HG03066 (cell line): ENCODE measurements around the gene MTOR.

Experiments used
- ATAC-seq: cut with Tn5 transposase; IDR thresholded peaks from one replicate; pipeline ENCODE4 v1.9.1; 2021; ENCODE audit warnings: low read depth; ENCODE audit not compliant: unreplicated experiment

Gene MTOR

DNA sequence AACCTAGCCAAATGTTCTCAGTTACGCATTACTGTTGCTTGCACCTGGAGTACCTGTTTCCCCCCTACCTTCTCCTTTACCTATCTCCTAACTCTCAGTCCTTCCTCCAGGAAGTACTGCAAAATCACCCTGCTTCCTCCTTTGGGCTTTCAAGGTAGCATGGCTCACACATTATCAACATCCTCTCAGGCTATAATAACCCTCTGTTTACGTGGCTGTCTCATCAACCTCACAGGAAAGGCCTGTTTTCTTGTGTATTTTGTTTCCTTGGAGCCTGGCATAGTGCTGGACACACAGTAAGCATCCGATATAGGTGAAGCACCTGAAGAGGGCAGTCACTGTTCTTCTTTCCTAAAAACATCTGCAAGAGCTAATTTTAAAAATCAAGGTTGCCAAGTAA is 105.9 kb downstream of the MTOR start:
- no peak for ATAC-seq

DNA sequence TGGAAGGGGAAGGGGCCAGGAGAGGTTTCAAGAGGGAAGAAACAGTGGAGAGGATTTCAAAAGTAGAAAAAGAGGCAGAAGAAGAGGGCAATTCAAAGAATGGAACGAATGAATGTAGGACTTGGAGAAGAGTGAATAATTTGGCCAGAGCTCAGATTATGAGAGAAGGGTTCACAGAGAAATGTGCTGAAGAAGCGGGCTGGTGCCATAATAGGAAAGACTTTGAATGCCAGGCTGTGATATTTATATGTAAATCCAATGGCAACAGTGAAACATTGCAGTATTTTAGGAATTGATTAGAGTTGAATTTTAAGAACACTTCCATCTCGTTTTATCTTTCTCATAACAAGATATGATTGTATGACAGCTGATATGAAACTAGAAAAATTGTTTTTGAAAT is 109.2 kb downstream of the MTOR start:
- ATAC-seq = no peak

DNA sequence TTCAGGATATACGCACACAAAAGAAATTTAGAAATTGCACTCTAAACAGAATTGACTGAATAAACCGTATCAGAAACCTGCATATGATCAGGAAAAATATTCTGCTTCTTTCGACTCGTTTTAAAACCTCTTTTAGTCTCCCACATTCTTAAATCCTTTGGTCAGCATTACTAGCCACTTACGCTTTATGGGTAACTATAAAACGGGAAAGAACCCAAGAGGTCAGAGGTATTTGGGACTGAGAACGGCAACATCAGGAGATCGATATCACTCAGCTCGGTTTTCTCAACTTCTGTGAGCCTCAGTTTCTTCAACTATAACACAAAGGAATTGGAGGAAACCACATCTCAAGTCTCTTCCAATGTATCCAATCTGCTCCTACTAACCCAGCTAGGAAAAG is 109.6 kb downstream of the MTOR start:
- ATAC-seq = no peak

DNA sequence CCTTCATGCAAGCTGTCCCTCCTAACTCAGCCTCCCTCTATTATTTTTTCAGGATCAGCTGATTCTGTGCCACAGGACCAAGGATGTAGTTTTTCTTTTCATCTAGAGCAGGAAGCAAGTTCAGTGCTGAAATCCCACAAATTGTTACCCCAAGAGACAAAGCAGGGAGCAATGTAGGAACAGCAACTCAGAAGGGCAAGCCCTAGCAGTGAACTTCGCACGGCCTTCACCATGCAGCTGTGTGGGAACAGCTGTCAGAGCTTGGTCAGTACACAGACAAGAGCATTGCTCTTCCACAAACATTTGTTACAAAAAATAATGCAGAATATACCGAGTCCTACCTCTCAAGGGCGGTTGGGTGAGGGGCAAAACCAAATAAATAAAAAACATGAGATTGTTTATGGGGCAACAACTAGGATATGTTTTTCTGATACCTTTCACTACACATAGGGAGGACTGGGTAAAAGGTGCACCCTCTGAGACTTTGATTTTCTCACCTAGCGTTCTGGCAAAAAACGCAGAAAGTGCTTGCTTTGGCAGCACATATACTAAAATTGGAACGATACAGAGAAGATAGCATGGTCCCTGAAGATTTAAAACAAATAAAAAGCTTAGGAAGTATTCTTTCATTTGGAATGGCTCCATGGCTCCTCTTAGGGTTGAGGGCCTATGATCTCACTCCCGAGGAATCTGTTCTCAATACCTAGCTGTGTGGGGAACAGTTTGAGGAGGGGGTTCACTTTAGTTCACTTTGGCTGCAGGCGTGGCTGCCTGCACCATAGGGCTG is 110.3 kb downstream of the MTOR start:
- ATAC-seq = no peak

DNA sequence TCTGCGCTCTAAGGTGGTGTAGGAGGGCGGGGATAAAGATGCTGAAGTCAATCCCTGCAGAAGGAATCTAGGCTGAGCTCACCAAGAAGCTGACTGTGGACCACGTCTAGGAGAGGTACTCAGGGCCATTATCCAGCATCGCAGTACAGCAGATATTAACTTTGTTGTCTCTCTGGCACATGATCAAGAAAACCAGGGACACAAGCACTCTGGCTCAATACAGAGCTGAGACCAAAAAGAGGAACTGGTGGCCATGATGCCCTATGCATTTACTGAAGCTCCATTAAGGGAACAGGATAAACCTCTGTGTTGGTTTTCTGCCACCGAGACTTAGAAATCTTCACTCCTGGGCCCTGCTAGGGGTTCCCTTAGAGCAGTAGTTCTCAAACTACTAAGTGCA is 111.2 kb downstream of the MTOR start:
- no peak for ATAC-seq

DNA sequence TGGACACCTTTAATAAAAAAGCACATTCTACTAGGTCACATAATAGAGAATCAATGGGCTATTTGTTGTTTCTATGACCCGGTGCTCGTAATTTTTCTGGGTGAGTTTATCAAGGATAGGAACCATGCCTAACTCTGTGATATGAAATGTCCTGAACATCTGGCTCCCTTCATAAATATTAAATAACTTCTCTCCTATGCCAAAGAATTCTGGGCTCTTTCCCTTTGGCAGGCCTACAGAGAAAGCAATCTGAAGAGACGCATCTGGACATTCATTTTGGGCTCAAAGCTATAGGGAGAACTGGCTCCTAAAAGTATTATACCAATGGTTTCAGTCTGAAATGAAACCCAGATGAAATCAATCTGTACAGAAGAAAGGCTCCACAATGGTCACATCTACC is 112.0 kb downstream of the MTOR start:
- ATAC-seq = no peak

DNA sequence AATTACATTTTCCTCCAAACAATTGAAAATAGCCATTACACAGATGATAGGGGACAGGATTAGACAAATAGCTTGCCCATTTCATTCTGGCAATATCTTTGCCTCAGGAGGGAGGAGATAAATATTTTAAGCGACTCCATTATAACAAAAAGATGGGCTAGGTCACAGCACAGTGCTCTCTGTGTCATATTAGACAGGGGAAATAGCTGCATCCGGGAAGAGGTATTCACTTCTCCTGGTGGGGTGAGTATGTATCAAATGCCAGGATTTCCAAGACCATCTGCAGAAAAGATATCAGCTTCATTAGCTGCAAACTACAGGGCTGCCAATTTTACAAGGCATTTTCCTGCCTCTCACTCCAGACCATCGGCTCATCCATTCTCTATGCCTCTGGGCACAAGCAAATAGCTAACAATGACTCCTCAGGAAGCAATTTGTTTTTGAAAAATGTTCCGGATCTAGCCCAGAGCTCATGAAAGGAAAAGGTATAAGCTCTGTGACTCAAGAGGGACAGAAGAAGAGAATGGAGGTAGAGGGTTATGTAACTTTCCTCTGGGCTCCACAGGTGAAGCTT is 115.1 kb downstream of the MTOR start:
- no peak for ATAC-seq

DNA sequence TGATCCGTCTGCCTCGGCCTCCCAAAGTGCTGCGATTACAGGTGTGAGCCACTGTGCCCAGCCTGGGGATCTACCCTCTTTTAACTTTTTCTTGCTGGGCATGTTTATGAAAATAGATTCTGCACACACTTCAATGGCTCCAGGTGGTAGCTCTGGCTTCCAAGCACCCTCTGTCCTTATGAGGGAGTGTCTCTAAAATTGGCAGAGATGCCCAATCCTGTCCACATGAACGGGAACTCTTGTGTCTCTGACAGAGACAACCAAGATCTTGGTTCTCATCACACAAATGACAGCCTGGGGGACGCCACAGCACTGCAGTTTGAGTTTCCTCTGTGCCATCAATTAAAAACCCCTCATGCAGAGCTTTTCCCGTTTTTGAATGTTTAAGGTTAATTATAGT is 116.6 kb downstream of the MTOR start:
- ATAC-seq = no peak

DNA sequence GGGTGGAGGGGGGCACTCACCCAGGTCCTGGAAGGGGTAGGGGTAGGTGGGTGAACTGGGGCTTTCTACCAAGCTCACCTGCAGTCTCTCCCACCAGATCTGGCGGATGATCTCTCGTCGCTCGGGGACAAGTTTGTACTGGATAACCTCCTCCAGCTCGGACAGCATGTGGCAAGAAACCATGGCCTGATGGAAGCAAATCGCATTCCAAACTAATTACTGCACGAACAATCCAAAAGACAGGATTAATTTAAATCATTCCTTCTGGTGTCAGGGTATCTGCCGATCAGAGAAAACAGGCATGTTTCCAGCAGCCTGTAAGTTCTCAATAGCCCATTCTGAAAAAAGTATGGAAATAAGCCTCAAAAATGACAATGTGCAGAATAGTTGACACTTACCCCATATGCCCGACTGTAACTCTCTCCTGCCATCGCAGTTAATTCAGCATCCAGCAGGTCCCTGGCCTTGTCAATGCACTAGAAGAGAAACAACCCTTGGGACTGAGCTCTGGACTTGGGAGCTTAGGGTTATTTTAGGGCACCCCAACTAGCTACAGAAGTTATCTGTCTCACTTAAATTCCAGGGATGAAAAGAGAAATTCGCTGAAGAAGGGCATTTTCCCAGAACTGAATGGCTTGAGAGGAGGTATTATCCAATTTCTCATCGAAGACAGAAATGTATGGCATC is 117.6 kb downstream of the MTOR start:
- ATAC-seq = no peak

DNA sequence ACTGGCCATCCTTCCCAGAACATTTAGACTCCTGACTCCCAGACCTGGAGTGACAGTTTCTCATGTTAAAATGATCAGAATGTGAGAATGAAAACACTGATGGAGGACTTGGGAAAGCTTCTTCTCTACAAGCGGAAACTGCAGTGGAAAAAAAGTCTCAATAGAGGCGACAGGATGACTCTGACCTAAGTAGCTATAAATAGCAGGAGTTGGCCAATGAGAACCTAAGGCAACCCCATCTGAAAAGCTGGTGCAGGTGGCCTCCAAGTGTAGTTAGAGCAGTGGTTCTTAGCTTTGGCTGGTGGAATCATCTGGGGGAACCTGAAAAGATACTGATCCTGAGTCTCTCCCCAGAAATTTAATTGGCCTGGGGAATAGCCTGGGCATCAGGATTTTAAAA is 118.4 kb downstream of the MTOR start:
- ATAC-seq = no peak

DNA sequence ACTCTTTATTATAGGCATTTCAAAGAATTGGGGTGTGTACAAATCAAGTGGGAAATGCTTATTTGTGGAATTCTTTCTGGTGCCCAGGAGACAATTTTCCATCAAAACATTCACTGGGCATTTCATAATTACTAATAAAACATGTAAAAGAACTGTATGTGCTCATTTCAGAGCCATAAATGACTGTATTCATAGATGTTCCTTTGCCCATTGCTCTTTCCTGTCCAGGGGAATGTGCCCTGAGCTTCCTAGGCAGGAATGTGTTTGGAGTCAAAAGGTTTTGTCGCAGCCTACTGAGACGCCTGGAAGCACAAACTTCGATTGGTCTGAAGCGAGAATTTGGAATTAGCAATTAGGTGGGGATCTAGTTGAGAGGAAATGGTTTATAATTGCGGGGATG is 119.0 kb downstream of the MTOR start:
- ATAC-seq = no peak

DNA sequence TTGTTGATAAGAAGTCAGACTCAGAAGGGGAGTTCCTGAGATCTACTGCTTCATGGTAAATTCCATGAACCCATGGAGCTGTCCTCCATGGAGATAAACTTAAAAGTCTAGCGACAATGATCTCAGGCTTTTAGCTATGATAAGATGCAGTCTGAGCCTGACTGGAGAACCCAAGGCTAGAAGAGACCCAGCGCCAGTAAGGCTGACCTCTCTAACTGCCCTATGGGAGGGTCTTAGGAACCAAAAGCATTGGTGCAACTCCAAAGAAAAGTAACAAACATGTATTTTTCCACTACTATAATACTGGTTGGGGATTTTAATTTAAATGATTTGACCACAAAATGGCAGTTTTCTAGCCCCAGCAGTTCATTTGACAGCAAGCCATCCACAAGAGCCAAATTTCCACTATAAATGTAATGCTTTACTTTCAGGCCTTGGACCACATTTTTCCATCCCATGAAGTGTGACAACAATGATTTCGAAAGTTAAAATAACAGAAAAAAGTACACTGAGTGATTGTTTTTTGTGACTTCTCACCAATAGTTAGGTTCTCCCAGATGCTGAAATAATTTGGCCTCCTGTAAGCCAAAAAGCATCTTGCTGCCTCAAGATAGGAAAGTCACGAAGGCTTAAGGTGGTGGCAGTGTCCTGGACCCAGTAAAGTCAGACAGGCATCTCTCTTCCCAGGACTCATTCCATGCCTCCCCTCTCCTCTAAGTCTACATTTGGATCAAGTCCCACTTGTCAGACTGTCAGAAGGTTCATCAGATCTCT is 119.5 kb downstream of the MTOR start:
- ATAC-seq = no peak

DNA sequence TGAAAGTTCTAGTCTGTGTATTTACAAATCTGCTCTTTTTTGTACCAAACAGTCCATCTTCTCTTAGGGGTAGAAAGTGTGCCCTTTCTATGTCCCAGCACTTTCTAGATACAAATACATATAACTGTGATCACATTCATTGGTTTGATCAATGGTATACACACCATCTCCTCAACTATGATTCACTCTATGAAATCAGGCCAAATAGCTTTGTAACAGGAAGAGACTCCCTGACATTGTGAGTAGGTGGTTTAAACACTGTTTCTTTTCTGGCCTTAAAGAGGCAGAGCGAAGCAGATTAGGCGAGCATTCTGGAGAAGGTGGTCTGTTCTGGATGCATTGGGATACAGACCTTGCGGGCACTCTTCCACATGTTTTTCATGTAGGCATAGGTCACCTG is 123.4 kb downstream of the MTOR start:
- ATAC-seq = no peak

DNA sequence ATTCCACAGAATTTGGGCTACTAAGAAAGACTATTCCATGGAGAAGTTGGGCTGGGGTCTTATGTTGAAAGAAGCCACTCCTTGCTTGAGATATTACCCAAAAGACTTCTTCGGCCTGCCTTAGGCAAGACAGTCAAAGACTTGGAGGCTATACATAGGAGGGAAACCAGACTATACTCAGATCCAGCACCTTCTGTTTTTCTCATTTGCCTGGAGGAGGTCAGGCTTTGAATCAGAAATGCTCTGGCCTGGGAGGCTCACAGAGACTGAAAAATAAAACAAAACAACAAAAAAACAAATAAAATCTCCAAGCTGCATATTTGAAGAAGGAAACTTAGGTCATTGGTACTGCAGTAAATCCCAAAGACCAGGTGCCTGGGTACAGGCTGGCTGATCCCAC is 124.3 kb downstream of the MTOR start:
- ATAC-seq = no peak

DNA sequence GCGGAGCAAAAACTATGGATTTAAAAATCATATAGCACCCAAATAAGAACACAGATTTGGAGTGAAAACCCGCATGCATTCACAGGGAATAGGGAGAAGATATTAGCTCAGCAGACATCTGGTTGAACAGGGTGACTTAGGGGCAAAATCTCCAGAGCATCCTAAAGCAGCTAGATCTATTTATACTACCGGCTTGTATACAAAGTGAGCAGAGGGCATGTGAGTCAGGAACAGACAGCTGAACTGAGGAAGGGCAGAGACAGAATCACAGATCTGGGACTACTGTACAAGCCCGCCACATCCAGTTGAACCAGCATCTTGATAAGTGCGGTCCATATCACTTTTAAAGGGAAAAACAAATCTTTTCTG is 127.5 kb downstream of the MTOR start:
- ATAC-seq = no peak

DNA sequence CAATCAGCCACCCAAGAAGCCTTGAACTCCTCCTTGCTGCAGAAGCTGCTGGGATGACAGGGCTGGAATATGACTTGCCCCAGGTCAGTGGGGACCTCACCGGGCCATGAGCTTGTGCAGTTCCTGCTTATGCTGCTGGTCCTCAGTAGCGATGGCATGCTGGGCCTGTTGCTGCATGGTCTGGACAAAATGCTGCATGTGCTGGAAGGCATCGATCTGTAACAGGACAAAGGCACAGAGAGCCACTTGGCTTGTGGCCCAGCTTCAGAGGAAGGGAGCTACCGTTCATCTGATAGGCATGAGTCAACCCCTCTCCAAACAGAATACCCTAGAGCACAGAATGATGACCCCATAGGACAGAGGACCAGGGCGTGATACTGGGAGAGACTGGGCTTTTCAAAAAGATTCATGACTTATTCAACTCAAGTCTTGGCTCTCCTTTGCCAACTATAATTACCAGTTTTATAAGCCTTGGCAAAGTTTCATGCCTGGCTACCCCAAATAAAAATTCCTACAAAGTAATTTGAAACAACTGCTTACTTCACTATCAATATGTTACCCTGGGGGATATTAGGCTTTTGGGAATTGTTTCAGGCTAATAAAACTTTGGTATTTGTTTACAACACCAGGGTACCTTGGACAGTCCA is 128.0 kb downstream of the MTOR start:
- ATAC-seq = no peak

DNA sequence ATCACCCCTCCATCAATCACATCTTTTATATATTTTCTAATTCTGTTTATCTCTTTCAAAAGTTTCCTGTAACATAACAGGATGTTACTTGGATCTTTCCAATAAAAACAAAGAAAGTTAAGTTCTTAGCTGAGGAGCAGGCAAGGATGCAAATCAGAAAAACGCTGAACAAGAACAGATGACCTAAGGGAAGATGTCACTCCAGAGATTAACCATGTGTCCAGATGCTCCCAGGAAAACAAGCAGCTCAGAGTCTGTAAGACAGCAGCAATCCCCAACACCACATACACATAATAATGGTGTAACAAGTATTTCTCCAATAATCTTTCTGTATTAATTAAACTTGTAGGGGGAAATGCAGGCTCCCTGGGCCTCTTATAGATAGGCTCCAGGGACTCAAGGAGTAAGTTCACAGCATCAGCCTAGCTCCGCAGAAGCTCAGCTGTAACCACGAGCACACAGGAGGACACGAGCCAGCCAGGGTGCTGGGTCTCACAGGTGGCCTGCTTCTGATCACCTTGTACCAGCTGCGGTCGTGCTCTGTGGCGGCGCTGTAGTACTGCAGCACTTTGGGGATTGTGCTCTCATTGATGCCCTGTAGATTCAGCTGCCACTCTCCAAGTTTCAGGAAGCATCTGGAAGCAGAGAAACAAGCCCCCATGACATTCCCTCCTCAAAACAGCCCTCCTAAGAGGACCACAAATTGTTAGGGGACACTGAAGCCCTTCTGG is 129.6 kb downstream of the MTOR start:
- no peak for ATAC-seq

DNA sequence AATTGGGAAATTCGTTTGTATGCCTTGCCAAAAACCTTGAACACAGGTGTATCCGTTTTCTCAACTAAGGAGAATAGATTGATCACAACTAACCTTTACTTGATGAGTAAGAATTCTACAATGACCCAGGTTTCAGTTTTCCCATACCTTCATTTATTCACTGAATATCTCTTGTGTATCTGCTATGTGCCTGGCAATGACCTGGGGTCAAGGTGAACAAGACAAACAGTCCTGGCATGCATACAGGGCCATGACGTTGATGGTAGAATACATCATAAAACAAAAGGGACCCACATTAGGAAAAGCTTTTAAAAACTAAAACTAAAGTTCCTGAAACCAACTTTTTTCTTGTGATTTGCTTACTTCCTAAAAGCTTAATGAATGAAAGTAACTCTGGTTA is 130.5 kb downstream of the MTOR start:
- no peak for ATAC-seq

DNA sequence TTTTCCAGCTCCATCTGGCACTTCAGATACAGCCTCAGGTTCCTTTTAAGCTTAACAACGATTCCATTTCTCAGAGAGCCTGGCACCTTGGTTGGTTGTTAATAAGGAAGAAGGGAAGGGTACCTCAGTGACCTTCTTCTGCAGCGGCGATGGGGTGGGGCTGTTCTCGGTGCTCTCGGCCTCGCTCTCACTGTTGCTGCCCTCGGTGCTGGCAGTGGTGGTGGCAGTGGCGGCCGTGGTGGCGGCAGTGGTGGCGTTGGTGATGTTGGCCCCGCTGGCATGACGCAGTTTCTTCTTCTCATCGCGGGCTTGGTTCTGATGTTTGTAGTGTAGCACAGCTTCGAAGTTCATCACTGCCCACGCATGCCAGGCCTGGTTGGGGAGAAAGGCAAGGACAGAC is 131.9 kb downstream of the MTOR start:
- ATAC-seq = no peak
